IPS-NIHi7 (cell line): ENCODE measurements around the gene BCAP31.
"Not testable (repeated sequence)": the region's sequence is repeated elsewhere in the genome, so short reads cannot be mapped to it uniquely, and the experiment has no call there.

Experiments
- DNase-seq: peaks from one replicate; pipeline ENCODE4 v3.0.0; 2012; ENCODE audit warnings: mixed read lengths; ENCODE audit errors: extremely low spot score

Gene BCAP31

DNA sequence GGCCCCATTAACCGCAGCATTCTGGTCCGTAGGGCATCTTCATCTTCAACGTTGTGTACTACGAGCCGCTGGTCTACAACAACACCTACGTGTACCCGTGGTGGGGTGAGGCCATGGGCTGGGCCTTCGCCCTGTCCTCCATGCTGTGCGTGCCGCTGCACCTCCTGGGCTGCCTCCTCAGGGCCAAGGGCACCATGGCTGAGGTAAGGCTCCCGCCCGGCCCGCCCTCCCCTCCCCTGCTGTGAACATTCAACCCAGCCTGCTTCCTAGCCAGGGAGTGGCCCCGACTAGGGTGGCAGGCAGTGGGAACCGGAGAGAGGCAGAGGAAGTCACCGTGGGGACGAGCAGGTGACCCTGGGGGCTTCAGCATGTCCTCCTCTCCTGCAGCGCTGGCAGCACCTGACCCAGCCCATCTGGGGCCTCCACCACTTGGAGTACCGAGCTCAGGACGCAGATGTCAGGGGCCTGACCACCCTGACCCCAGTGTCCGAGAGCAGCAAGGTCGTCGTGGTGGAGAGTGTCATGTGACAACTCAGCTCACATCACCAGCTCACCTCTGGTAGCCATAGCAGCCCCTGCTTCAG, 29.4 kb downstream of the BCAP31 start:
- no peak for DNase-seq

DNA sequence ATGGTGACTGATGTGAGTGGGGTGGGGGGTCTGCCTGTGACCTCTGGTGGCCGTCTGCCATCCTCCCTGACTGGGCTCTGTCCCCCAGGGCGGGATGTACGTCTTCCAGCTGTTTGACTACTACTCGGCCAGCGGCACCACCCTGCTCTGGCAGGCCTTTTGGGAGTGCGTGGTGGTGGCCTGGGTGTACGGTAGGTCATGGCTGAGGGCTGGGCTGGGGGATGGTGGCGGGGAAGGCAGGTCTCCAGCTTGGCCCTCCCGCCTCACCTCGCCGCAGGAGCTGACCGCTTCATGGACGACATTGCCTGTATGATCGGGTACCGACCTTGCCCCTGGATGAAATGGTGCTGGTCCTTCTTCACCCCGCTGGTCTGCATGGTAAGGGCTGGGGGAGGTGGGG, 29.9 kb downstream of the BCAP31 start:
- DNase-seq, result not testable (repeated sequence)

DNA sequence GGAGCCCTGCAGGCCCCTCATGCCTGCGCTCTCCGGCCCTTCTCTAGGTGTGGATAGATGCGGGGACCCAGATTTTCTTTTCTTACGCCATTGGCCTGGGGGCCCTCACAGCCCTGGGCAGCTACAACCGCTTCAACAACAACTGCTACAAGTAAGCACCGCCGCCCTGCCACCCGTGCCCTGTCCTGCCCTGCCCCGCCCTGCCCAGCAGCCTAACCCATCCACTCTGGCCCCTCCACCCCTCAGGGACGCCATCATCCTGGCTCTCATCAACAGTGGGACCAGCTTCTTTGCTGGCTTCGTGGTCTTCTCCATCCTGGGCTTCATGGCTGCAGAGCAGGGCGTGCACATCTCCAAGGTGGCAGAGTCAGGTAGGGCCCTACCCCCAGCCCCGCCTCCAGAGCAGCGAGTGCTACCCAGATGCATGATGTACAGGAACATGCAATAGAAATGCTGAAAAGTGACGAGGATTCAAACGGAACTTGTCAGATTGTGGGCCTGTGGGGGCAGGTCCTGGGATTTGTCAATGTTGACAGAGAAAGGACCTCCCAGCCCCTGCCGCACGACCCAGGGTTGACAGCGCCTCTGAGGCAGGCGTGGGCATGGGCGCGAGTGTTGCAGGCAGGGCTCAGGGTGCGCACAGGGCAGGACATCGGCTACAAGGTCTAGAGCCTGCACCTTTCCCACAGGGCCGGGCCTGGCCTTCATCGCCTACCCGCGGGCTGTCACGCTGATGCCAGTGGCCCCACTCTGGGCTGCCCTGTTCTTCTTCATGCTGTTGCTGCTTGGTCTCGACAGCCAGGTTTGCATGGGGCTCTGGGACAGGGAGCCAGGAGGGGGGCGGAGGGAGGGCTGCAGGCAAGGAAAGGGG, 30.7 kb downstream of the BCAP31 start:
- DNase-seq, result no peak

DNA sequence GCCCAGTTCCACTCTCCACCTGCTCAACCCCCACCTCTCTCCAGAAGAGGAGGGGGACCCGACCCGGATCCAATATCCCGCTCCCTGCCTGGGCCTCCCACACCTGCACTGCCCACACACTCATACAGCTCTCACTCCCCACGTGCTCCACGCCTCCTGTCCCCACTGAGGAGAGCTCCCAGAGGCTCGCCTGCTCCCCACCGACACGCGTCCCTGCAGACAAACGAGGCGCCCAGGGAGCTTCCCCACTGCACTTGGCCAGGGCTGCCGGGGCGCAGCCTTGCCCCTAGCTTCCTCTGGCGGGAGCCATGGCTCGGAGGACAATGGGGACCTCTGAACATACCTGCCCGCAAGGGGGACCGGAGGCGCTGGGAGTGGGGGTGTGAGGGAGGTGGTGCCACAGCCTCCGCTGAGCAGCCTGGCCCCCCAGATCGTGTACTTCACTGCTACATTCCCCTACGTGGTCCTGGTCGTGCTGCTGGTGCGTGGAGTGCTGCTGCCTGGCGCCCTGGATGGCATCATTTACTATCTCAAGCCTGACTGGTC, 31.5 kb downstream of the BCAP31 start:
- DNase-seq, result no peak

DNA sequence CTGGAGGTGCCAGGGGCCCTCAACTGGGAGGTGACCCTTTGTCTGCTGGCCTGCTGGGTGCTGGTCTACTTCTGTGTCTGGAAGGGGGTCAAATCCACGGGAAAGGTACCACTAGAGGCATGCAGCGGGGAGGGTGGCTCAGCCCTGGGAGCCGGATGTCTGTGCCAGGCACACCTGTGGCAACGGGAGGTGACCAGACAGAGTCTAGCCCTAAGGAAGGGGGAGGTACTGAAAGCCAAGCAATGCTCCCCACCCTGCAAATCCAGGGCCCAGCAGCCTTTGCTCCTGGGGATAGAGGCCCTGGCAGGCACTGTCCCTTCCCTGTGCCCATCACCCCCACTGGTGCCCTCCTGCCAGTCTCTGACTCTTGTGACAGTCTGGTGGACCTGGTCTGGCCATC, 32.2 kb downstream of the BCAP31 start:
- DNase-seq, result no peak

DNA sequence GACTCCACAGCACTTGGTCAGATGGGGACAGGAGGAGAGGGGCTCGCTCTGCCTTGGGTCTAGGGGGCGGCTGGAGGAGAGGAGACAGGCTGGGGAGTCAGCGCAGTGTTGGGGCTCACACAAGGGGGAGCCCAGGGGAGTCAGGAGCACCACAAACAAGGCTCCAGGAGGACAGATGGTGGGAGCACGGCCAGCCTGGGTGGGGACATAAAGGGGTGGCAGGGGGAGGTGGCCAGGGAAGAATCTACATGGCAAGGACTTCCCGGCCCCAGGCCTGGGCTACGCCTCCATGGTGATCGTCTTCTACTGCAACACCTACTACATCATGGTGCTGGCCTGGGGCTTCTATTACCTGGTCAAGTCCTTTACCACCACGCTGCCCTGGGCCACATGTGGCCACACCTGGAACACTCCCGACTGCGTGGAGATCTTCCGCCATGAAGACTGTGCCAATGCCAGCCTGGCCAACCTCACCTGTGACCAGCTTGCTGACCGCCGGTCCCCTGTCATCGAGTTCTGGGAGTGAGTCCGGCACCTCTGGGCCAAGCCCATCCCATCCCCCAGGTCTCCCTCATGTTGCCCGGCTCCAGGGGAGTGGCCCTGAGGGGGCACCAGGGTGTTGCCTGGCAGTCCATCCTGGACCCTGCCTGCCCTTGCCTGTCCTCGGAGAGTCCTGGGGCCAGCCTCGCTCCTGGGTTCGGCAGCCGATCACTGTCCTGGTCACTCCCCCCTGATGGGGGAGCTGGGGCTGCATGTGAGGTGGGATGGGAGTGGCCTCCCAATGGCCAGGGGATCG, 33.0 kb downstream of the BCAP31 start:
- not testable (repeated sequence) for DNase-seq

DNA sequence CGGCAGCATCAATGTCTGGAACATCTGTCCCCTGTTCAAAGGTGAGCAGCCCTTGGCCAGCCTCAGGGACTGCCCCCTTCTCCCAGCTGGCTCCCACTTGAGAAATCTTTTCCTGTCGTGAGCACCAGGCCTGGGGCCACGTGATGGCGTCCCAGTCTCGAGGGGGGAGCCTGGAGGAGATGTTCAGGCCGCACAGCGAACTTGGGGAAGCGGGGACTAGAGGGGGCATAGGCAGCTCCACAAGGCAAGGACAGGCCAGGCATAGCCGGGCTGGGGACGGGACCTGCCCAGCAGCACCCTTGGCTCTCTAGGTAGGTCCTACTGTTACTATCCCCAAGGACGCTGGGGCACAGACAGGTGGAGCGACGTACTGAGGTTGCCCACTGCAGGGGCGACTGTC, 33.7 kb downstream of the BCAP31 start:
- no peak for DNase-seq

DNA sequence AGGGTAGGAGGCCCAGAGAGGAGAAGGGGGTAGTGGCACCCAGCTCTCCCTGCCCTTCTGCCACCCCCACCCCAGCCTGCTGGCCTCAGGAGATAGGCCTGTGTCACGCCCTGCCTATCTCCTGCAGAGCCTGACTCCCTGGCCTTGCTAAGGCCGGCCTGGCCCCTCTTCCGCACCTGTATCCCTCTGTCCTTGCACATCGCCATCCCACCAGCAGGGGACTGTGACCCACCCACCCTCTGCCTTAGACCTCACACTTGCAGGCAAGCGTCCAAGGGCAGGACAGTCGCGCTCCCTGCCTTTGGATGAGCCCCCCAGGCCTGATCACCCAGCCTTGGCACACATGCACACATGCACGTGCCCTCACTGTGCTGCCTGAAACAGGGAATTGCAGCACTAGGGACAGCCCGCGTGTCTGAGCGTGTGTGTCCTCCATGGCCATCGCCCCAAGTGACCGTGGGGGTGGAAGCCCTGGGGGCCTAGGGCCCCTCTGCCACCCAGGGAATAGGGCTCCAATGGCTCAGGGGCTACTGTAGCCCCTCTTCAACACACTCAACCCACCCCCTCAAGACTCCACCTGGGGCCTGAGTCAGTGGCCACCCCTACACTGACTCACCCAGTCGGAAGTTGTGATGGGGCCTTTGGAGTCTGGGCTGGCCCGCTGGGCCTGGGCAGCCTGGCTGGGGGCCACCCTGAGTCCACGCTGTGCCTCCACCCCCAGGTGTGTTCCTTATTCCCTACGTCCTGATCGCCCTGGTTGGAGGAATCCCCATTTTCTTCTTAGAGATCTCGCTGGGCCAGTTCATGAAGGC, 34.3 kb downstream of the BCAP31 start:
- no peak for DNase-seq

DNA sequence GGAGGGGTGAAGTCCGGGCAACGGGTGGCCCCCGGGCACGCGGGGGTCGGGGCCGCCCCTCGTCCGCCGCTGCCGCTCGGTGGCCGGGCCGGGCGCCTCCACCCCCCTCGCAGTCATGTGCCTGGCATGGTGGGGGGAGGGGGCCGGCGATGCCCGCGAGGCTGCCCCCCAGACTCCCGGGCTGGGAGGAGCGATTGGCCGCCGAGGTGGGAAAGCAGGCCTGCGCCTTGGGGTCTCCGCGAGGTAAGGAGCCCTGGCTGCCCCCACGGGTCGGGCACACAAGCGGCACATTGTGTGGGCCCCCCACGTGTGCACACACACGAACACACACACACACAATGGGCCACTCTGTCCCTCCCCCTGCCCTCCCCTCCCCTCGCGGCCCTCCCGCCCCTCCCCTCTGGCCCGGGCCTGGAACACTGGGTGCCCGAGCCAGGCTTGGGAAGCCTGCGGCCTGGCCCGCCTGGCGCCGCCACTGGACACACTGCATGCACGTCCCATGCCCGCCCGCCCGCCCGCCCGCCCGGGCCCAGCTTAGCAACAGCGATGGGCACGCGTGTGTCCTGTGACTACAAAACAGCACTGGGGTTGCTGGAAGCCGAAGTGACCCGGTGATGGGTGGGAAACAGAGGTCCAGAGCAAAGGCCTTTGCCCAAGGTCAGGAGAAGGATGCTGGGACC, 35.1 kb downstream of the BCAP31 start:
- no peak for DNase-seq

DNA sequence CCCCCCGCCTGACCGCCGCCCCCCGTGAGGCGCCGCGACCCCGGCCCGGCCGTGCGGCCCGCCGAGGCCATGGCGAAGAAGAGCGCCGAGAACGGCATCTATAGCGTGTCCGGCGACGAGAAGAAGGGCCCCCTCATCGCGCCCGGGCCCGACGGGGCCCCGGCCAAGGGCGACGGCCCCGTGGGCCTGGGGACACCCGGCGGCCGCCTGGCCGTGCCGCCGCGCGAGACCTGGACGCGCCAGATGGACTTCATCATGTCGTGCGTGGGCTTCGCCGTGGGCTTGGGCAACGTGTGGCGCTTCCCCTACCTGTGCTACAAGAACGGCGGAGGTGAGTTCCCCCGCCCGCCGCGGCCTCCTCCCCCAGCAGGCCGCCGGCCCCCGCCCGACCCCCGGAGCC, 35.7 kb downstream of the BCAP31 start:
- no peak for DNase-seq

DNA sequence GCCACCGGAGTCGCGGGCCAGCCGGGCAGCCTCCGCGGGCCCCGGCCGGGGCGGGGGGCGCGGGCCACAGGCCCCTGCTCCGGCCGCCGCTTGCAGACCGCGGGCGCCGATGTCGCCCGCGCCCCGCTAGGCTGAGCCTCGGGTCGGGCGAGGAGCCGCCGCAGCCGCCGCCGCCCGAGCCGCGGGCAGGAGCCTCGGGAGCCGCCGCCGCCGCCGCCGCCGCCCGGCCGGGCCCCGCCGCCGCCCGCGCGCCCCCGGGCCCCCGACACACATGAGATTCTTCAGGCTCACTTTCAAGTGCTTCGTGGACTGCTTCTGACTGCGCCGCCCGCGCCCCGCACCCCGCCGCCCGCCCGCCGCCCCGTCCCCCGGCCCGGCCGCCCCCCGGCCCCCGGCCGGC, 36.1 kb downstream of the BCAP31 start:
- no peak for DNase-seq

DNA sequence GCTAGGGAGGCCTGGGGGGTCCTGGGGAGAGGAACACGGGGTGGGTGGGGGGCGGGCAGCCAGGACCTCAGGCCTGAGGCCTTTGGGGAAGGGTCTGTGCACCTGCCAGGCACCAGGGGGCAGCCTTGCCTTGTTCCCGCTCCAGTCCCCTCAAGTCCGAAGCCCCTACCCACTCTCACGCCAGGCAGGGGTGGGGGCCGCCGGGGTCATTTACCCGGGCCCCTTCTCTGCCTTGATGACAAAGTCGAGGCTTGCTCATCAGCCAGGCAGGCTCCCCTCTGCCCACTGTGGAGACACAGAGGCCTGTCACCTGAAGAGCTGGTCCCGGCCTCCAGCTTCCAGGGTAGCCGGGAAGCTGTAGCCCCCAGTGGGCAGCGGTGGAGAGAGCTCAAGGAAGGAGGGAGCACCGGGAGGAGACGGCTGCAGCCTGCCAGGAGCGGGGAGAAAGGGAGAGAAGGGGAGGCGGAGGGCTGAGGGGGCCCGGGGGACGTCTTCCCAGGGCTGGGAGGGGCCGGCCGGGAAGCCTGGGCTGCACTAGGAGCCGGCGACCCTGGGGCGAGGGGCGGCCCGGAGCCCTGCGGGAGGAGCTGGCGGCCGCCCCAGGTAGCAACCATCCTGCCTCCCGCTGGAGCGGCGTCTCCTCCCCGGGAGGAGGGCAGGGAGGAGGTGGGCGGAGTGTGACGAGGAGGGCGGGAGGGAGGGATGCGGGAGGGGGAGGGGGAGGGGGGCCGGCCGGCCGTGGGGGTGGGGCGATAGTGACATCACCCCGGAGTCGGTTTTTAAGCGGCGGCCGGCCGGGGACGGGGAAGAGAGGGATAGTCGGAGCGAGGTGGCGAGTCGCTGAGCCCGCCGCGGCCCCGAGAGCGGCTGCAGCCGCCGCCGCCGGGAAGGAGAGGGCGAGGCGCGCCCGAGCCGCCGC, 36.8 kb downstream of the BCAP31 start, which contains the start of gene SLC6A8:
TSS of gene SLC6A8 (plus strand) at position 806 of the 919 bp plus-strand sequence. CDS start 649 bp downstream, outside the sequence.
- DNase-seq, result no peak

DNA sequence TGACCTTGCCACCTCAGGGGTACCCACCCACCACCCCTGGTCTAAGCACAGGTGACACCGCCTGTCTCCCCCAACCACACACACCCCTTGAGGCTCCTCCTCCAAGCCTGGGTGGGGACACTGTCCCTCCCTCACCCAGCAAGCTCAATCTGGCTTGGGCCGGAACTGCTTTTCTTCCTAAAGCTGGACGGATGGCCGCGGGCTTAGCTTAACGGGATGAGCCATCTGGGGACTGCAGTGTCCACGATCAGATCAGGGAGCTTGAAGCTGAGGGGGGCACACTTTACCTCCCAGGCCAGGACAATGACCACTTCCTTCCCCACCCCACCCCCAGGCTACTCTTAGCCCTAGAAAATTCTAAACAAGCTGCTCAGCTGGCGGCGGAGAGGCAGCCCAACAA, 37.5 kb downstream of the BCAP31 start:
- no peak for DNase-seq

DNA sequence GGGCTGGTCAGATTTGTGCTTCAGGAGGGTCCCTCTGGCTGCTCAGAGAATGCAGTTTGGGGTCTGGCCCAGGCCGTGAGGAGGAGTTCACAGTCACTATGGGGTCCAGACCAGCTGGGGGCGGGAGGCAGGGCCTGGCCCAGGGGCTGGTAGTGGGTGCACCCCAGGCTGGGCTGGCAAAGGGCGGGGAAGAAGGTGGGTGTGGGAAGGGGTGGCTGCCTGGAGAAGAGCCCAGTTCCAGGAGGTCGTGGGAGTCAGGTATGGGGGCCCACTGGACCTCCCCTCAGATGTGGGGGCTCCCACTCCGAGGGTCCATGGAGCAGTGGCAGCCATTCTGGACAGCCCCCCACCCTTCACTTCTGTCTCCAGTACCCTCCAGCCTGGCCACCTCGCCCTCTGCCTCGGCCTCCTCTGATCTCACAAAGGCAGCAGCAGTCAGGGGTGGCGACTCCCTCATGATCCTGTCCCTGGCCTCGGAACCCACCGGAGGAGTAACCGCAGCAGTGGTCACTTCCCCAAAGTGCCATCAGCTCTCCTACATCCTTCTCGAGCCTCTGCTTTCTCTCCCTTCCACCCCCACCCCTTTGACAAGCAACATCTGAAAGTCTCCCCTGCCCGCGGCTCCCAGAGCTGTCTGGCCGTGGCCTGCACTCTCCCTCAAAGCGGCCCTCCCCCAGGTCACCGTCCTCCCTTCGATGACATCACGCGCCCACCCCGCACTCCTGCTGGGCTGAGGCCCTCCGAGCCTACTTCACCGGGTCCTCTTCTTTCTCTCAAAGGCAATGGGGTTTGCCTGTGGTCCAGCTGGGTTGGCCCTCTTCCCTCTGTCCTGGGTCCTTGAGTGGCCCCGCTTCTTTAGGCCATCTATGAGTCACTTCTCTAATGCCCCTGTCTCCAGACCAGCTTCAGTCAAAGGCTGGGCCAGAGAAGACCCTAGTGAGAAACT, 38.2 kb downstream of the BCAP31 start:
- DNase-seq, result no peak

DNA sequence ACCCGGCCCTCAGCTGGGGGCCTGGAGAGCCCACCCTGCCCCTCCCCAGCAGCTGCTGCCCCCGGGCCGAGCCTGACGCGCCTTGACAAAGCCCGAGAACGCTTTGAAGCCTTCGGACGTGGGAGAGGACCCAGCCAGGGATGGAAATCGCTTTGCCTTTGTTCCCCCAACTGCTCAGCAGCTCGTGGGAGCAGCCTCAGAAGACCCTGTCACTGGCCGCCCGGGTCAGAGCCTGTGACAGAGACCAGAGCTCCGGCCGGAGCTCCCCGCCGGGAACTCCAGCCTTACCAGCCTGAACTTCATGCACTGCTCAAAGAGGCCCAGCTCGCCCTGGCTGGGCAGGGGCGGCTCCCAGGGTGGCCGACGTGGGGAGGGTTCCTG, 39.0 kb downstream of the BCAP31 start:
- no peak for DNase-seq

DNA sequence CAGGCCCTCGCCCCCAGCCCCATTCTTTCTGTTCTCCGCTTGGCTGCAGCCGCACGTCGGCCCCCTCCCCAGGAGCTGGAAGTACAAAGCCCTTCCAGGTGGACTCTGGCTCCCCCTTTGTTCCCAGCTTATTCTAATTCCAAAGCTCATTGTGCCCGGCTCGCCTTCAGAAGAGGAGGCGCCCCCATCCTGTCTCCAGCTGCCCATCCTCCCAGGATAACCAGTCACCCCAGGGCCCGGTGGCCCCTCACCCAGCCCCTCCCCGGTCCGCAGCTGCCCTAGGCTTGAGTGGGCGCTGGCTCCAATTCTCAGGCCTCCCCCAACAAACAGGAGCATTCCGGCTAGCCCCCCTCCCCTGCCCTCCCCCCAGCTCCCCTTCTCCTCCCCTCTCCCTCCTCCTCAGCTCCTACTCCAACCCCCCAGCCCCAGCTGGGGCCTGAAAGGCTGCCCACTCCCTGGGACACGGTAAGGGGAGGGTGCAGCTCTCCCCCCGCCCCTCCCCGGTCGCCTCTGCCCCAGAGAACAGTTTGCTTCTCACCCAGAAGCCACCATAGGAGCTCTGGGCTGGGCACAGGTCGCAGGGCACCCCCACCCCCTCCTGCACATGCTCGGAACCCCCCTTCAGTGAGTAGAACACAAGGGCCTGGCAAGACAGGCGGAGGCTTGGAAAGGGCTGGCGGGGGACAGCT, 39.6 kb downstream of the BCAP31 start:
- DNase-seq, result peak; percentile 47

DNA sequence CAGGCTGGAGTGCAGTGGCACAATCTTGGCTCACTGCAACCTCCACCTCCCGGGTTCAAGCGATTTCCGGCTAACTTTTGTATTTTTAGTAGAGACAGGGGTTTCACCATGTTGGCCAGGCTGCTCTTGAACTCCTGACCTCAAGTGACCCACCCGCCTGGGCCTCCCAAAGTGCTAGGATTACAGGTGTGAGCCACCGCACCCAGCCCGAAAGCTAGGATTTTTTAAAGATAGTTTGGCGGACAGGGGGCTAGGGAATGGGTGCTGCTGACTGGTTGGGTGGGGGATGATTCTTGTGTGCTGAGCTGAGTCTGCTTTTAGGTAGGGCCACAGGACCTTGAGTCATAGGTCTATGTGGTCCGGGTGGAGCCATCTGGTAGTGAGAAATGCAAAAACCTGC, 40.7 kb downstream of the BCAP31 start:
- DNase-seq, result not testable (repeated sequence)

DNA sequence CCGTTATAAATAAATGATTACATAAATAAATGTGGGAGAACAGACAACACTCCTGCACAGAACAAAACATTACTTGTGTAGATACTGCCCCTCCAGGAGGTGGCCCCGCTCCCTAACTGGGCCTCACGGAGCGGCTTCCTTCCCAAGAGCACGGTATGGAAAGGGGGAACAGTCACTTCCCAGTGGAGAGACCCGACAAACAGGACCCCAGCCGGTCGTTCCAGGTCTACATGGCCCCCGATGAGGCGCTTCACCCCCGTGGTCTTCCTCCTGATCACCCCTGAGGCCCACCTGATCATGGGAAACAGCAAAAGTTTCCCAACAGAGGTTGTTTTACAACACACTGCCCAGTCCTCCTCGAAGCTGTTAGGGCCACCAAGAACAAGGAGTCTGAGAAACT, 43.0 kb downstream of the BCAP31 start:
- DNase-seq, result no peak
